H1 (cell line): Measurements from ENCODE around the gene DYNC1I2. TPM values are rescaled to one million over a fixed set of nuclear protein-coding genes. Genes with fewer than 3 reads are reported as not detected.

Source experiments
- CTCF ChIA-PET: fragments of 300-600 bp; sonication (Branson Sonifier 250); formaldehyde crosslinking; loops from one replicate; lab custom pipeline; 2021; ENCODE audit not compliant: partially characterized antibody; lab: Charles Lee
- POLR2A ChIA-PET: fragments of 300-600 bp; sonication (Branson Sonifier 250); formaldehyde crosslinking; loops from one replicate; lab custom pipeline; 2021; ENCODE audit warnings: inconsistent platforms; ENCODE audit not compliant: partially characterized antibody; lab: Charles Lee
- DNase-seq, 2 experiments: peaks; one replicate each; pipeline versions ENCODE4 v3.0.0 to v3.0.0-alpha.2; 2010 to 2022; ENCODE audit warnings: low spot score in 2 of 2, low read depth in 1 of 2, mixed read lengths in 1 of 2
- FAIRE-seq: peaks from 2 replicates; lab custom pipeline; 2011; peaks lifted over from hg19 to GRCh38; lab: Jason Lieb, UNC
- H2AFZ ChIP-seq: 2 replicates; pipeline ENCODE4 v1.8.1; 2012; ENCODE audit warnings: low read length, inconsistent platforms
- H2AK5ac ChIP-seq: 2 replicates; pipeline ENCODE4 v1.6.1; 2013; ENCODE audit warnings: low read depth, low read length
- H2BK120ac ChIP-seq: replicated peaks from 2 replicates; pipeline ENCODE3; 2013; ENCODE audit warnings: low read depth, low read length, inconsistent platforms
- H2BK12ac ChIP-seq: 2 replicates; pipeline ENCODE4 v1.6.1; 2013; ENCODE audit warnings: low read depth, low read length
- H2BK15ac ChIP-seq: 2 replicates; pipeline ENCODE4 v1.6.1; 2013; ENCODE audit warnings: low read length
- H2BK20ac ChIP-seq: 2 replicates; pipeline ENCODE4 v1.6.1; 2013; ENCODE audit warnings: low read length
- H2BK5ac ChIP-seq: 2 replicates; pipeline ENCODE4 v1.6.1; 2013; ENCODE audit warnings: low read depth, low read length
- H3K14ac ChIP-seq: 2 replicates; pipeline ENCODE4 v1.6.1; 2013; ENCODE audit warnings: inconsistent platforms; ENCODE audit not compliant: insufficient read length
- H3K18ac ChIP-seq: 2 replicates; pipeline ENCODE4 v1.6.1; 2013; ENCODE audit warnings: low read length; ENCODE audit errors: extremely low read depth
- H3K23ac ChIP-seq: 2 replicates; pipeline ENCODE4 v1.6.1; 2013; ENCODE audit warnings: inconsistent platforms; ENCODE audit not compliant: insufficient read length
- H3K23me2 ChIP-seq: 2 replicates; pipeline ENCODE4 v1.6.1; 2013; ENCODE audit warnings: low read depth, low read length
- H3K27ac ChIP-seq: 2 replicates; pipeline ENCODE4 v1.6.1; 2011; ENCODE audit warnings: low read depth, low read length, inconsistent platforms
- H3K27me3 ChIP-seq, 4 experiments: replicated peaks in 1 of 4; 1 replicate in 1 of 4; 2 replicates in 3 of 4; pipeline versions ENCODE4 v1.6.1 to v1.8.1; 2011 to 2013; ENCODE audit warnings: low read length in 3 of 4, mild to moderate bottlenecking in 3 of 4, inconsistent platforms in 2 of 4, mixed read lengths in 2 of 4, moderate library complexity in 1 of 4; ENCODE audit not compliant: control insufficient read depth in 3 of 4, insufficient read depth in 3 of 4; ENCODE audit errors: extremely low read depth in 1 of 4
- H3K36me3 ChIP-seq, 4 experiments: 2 replicates each; pipeline versions ENCODE4 v1.6.1 to v1.8.1; 2011 to 2013; ENCODE audit warnings: mild to moderate bottlenecking in 4 of 4, low read length in 3 of 4, moderate library complexity in 2 of 4, control low read depth in 1 of 4, inconsistent platforms in 1 of 4; ENCODE audit not compliant: insufficient read depth in 4 of 4, control insufficient read depth in 2 of 4
- H3K4ac ChIP-seq: replicated peaks from 2 replicates; pipeline ENCODE3; 2013; ENCODE audit warnings: low read length, low read depth, mixed read lengths, inconsistent platforms; ENCODE audit not compliant: insufficient read length
- H3K4me1 ChIP-seq, 4 experiments: replicated peaks in 1 of 4; 1 replicate in 1 of 4; 2 replicates in 3 of 4; pipeline versions ENCODE4 v1.6.1 to v1.8.1; 2011 to 2013; ENCODE audit warnings: low read length in 3 of 4, inconsistent platforms in 2 of 4, mixed read lengths in 1 of 4; ENCODE audit not compliant: insufficient read depth in 4 of 4, control insufficient read depth in 3 of 4
- H3K4me2 ChIP-seq, 2 experiments: 2 replicates each; pipeline versions ENCODE4 v1.6.1 to v1.8.1; 2011 to 2013; ENCODE audit warnings: low read depth in 2 of 2, low read length in 2 of 2, control low read depth in 1 of 2, inconsistent platforms in 1 of 2, mild to moderate bottlenecking in 1 of 2; ENCODE audit not compliant: insufficient read depth in 1 of 2
- H3K4me3 ChIP-seq, 4 experiments: fragments of 200-600, 300-600 bp in 1 of 4; sonication (generic), shearing (Covaris generic), sonication (Bioruptor Twin) in 1 of 4; 2 replicates each; pipeline versions ENCODE4 v1.5.1 to v1.8.1; 2011 to 2016; ENCODE audit warnings: low read length in 4 of 4, low read depth in 3 of 4, control low read depth in 2 of 4, inconsistent platforms in 2 of 4, mild to moderate bottlenecking in 2 of 4, mixed read lengths in 1 of 4, moderate library complexity in 1 of 4; ENCODE audit not compliant: insufficient read depth in 2 of 4; ENCODE audit errors: extremely low read depth in 1 of 4
- H3K56ac ChIP-seq: replicated peaks from 2 replicates; pipeline ENCODE3; 2013; ENCODE audit warnings: low read depth, mild to moderate bottlenecking, mixed read lengths, low read length, inconsistent platforms; ENCODE audit not compliant: insufficient read length
- H3K79me1 ChIP-seq: 2 replicates; pipeline ENCODE4 v1.6.1; 2013; ENCODE audit warnings: low read depth, low read length, control low read depth
- H3K79me2 ChIP-seq, 2 experiments: 2 replicates each; pipeline versions ENCODE4 v1.6.1 to v1.8.1; 2012 to 2013; ENCODE audit warnings: low read length in 2 of 2, mild to moderate bottlenecking in 2 of 2, inconsistent platforms in 1 of 2; ENCODE audit not compliant: insufficient read depth in 2 of 2, control insufficient read depth in 1 of 2
- H3K9ac ChIP-seq, 4 experiments: replicated peaks in 1 of 4; 1 replicate in 1 of 4; 2 replicates in 3 of 4; pipeline versions ENCODE4 v1.6.1 to v1.8.1; 2011 to 2013; ENCODE audit warnings: low read depth in 3 of 4, low read length in 3 of 4, control low read depth in 2 of 4, mild to moderate bottlenecking in 2 of 4, moderate library complexity in 2 of 4, inconsistent platforms in 1 of 4; ENCODE audit errors: extremely low read depth in 1 of 4
- H3K9me3 ChIP-seq, 2 experiments: 2 replicates each; pipeline versions ENCODE4 v1.6.1 to v1.8.1; 2012 to 2013; ENCODE audit warnings: mild to moderate bottlenecking in 2 of 2, moderate library complexity in 2 of 2, control low read depth in 1 of 2, inconsistent platforms in 1 of 2, low read depth in 1 of 2, low read length in 1 of 2, mixed read lengths in 1 of 2; ENCODE audit not compliant: insufficient read depth in 2 of 2
- H4K20me1 ChIP-seq, 2 experiments: replicated peaks in 1 of 2; 2 replicates each; pipeline versions ENCODE3 to v1.8.1; 2011 to 2013; ENCODE audit warnings: inconsistent platforms in 2 of 2, low read length in 2 of 2, mild to moderate bottlenecking in 1 of 2; ENCODE audit not compliant: insufficient read depth in 2 of 2, control insufficient read depth in 1 of 2
- H4K5ac ChIP-seq: 2 replicates; pipeline ENCODE4 v1.6.1; 2013; ENCODE audit warnings: low read length, low read depth, mixed read lengths, inconsistent platforms; ENCODE audit not compliant: insufficient read length
- H4K8ac ChIP-seq: 2 replicates; pipeline ENCODE4 v1.8.0; 2013; ENCODE audit warnings: mild to moderate bottlenecking, moderate library complexity, low read length, inconsistent platforms; ENCODE audit not compliant: insufficient read depth; ENCODE audit errors: extremely low read depth
- H4K91ac ChIP-seq: replicated peaks from 2 replicates; pipeline ENCODE3; 2013; ENCODE audit warnings: low read length, mixed read lengths, inconsistent platforms; ENCODE audit not compliant: insufficient read length
- POLR2AphosphoS5 ChIP-seq: IDR thresholded peaks from 2 replicates; pipeline ENCODE4 v1.6.1; 2011; ENCODE audit warnings: low read depth, low read length
- SAP30 ChIP-seq: fragments of 300-600 bp; sonication (generic); IDR thresholded peaks from 2 replicates; pipeline ENCODE4 v1.7.1; 2012; ENCODE audit warnings: low read length, moderate library complexity, mild to moderate bottlenecking, inconsistent platforms; ENCODE audit not compliant: insufficient read depth, insufficient replicate concordance
- WGBS, 2 experiments: shearing (Covaris generic) in 1 of 2; methylation state at CpG; one replicate each; pipeline versions ENCODE4 v1.1.6 to v1.1.7; 2013 to 2015; ENCODE audit warnings: low lambda C conversion rate in 2 of 2, mixed read lengths in 2 of 2, inconsistent platforms in 1 of 2, low coverage in 1 of 2, missing lambda C conversion rate in 1 of 2; ENCODE audit not compliant: insufficient replicate concordance in 2 of 2, insufficient coverage in 1 of 2, insufficient read length in 1 of 2; ENCODE audit errors: extremely low coverage in 1 of 2, missing lambda C conversion rate in 1 of 2; 5-methylcytosine and 5-hydroxymethylcytosine counted together
- polyA plus RNA-seq, 7 experiments: library from polyadenylated mRNA; depleted of rRNA in 3 of 7; stranded (reverse) in 5 of 7; unstranded in 2 of 7; fragments of >200 nt in 5 of 7; fragments of 200-250 nt in 2 of 7; gene quantifications; 1 replicate in 5 of 7; 2 replicates in 1 of 7; 4 replicates in 1 of 7; pipeline versions ENCODE4 v1.2.1 to v1.2.3, GENCODE V29; 2011 to 2013; ENCODE audit warnings: missing spikeins in 2 of 7, mixed read lengths in 2 of 7
- total RNA-seq: library from RNA; stranded (reverse); fragmentation: NEBNext Ultra II Directional; extraction: Animal tissue kit (Norgen Biotek cat#: 25700); gene quantifications from 2 replicates; pipeline ENCODE4 v1.2.1, GENCODE V29; 2021

The DYNC1I2 gene
- total and polyA plus RNA-seq, 2 of the 8 experiments (the other 6 are each of a cell fraction or from before 2014, with no cell fraction given), result 67.3 to 68.1 TPM

- peaks cover 4 to 16% (median 9%) of the 10 kb centered on the region in 4 experiments for H3K4me1 ChIP-seq
- peaks cover 0 to 2% of the 10 kb centered on the region in 2 experiments for H4K20me1 ChIP-seq
- no peak overlapping the region for H3K23ac ChIP-seq
- no peak for FAIRE-seq
- 94% methylated on average over 3 of the region's 3 CpGs; no CpG with 5 or more reads in 1 of the 2 experiments for WGBS, 2 experiments
- no peak overlapping the region for H3K27ac ChIP-seq
- H3K27me3 ChIP-seq, result no peaks in the 10 kb centered on the region
- H2BK15ac ChIP-seq, result no peak overlapping the region
- H3K9me3 ChIP-seq, result no peaks in the 10 kb centered on the region
- no peak overlapping the region for H3K56ac ChIP-seq
- POLR2A ChIA-PET, result no interaction called here
- CTCF ChIA-PET, result interaction anchor here (0.6 to 2.1 kb wide), 5 partner anchors 9 to 777 kb away, joined by 3 to 6 read pairs (median 3); no protein-coding TSS in a partner anchor
- H2BK5ac ChIP-seq, result no peak overlapping the region
- TF ChIP-seq POLR2AphosphoS5, result no peak
- TF ChIP-seq SAP30, result no peak
- H2BK120ac ChIP-seq, result no peak overlapping the region
- no peak overlapping the region for H3K9ac ChIP-seq
- H2BK20ac ChIP-seq, result no peak overlapping the region
- no peaks in the 10 kb centered on the region for H3K23me2 ChIP-seq
- H3K14ac ChIP-seq, result no peak overlapping the region
- no peak overlapping the region for H4K91ac ChIP-seq
- no peak overlapping the region for H3K18ac ChIP-seq
- H4K8ac ChIP-seq, result no peak overlapping the region
- no peaks in the 10 kb centered on the region for H3K79me2 ChIP-seq
- no peak for DNase-seq
- H4K5ac ChIP-seq, result no peak overlapping the region
- no peaks in the 10 kb centered on the region for H3K79me1 ChIP-seq
- H3K36me3 ChIP-seq, result peaks cover 0 to 12% (median 5%) of the 10 kb centered on the region in 4 experiments; a peak in 3 of 8 replicates
- H3K4ac ChIP-seq, result no peak overlapping the region
- no peak overlapping the region for H3K4me3 ChIP-seq
- no peak overlapping the region for H3K4me2 ChIP-seq
- no peak overlapping the region for H2AK5ac ChIP-seq
- H2BK12ac ChIP-seq, result no peak overlapping the region
- no peak overlapping the region for H2AFZ ChIP-seq
Measured at GRCh38 chr2:171785450-171785849, 98.2 kb downstream of the DYNC1I2 start.
